ENCODE results near the gene STYK1.

Gene STYK1

GRCh38 chr12:10623131-10623530 is 50.7 kb downstream of the STYK1 start:
- Histone ChIP-seq H3K27ac (no peak overlapping the region), H3K9ac (no peak overlapping the region), H3K79me2 (no peaks in the 10 kb centered on the region), H3K4me3 (ENCODE audit: low read depth, low read length) (no peak overlapping the region), H3K9me3 (ENCODE audit: control insufficient read depth, low read length) (no peaks in the 10 kb centered on the region), H3K27me3 (ENCODE audit: control insufficient read depth, insufficient read depth, low read length) (no peaks in the 10 kb centered on the region), H3K36me3 (ENCODE audit: control insufficient read depth, insufficient read depth, low read length) (no peaks in the 10 kb centered on the region), H3K4me1 (no peaks in the 10 kb centered on the region), H3K4me2 (ENCODE audit: low read length) (no peak overlapping the region), H2AFZ (no peak overlapping the region)
- TF ChIP-seq CTCF (IDR thresholded peaks at IDR 0.05) = no peak

GRCh38 chr12:10621278-10621677 is 52.6 kb downstream of the STYK1 start:
- H3K27ac ChIP-seq = no peak overlapping the region
- no peaks in the 10 kb centered on the region for H3K79me2 ChIP-seq
- no peak overlapping the region for H3K4me2 ChIP-seq (ENCODE audit: low read length)
- no peak overlapping the region for H3K4me3 ChIP-seq (ENCODE audit: low read depth, low read length)
- no peak overlapping the region for H2AFZ ChIP-seq
- no peak overlapping the region for H3K9ac ChIP-seq
- H3K27me3 ChIP-seq (ENCODE audit: control insufficient read depth, insufficient read depth, low read length) = no peaks in the 10 kb centered on the region
- H3K4me1 ChIP-seq = no peaks in the 10 kb centered on the region
- no peaks in the 10 kb centered on the region for H3K36me3 ChIP-seq (ENCODE audit: control insufficient read depth, insufficient read depth, low read length)
- TF ChIP-seq CTCF (IDR thresholded peaks at IDR 0.05) = no peak
- no peaks in the 10 kb centered on the region for H3K9me3 ChIP-seq (ENCODE audit: control insufficient read depth, low read length)

GRCh38 chr12:10620078-10620779 is 53.6 kb downstream of the STYK1 start:
- no peak overlapping the region for H3K27ac ChIP-seq
- H3K9ac ChIP-seq = no peak overlapping the region
- no peak overlapping the region for H2AFZ ChIP-seq
- no peak overlapping the region for H3K4me2 ChIP-seq (ENCODE audit: low read length)
- no peaks in the 10 kb centered on the region for H3K36me3 ChIP-seq (ENCODE audit: control insufficient read depth, insufficient read depth, low read length)
- no peaks in the 10 kb centered on the region for H3K4me1 ChIP-seq
- H3K79me2 ChIP-seq = no peaks in the 10 kb centered on the region
- no peaks in the 10 kb centered on the region for H3K9me3 ChIP-seq (ENCODE audit: control insufficient read depth, low read length)
- no peak overlapping the region for H3K4me3 ChIP-seq (ENCODE audit: low read depth, low read length)
- H3K27me3 ChIP-seq (ENCODE audit: control insufficient read depth, insufficient read depth, low read length) = no peaks in the 10 kb centered on the region
- no peak for TF ChIP-seq CTCF (IDR thresholded peaks at IDR 0.05)

- Histone ChIP-seq H2AFZ (no peak overlapping the region), H3K9me3 (ENCODE audit: control insufficient read depth, low read length) (no peaks in the 10 kb centered on the region), H3K4me1 (no peaks in the 10 kb centered on the region), H3K27ac (no peak overlapping the region), H3K27me3 (ENCODE audit: control insufficient read depth, insufficient read depth, low read length) (no peaks in the 10 kb centered on the region), H3K36me3 (ENCODE audit: control insufficient read depth, insufficient read depth, low read length) (no peaks in the 10 kb centered on the region), H3K4me3 (ENCODE audit: low read depth, low read length) (no peak overlapping the region), H3K79me2 (no peaks in the 10 kb centered on the region), H3K4me2 (ENCODE audit: low read length) (no peak overlapping the region), H3K9ac (no peak overlapping the region)
- TF ChIP-seq CTCF (IDR thresholded peaks at IDR 0.05) = no peak
Observed at GRCh38 chr12:10618338-10618987, 55.4 kb downstream of the STYK1 start.

GRCh38 chr12:10617863-10618262 is 56.0 kb downstream of the STYK1 start:
- H3K9me3 ChIP-seq (ENCODE audit: control insufficient read depth, low read length) = no peaks in the 10 kb centered on the region
- no peaks in the 10 kb centered on the region for H3K79me2 ChIP-seq
- TF ChIP-seq CTCF (IDR thresholded peaks at IDR 0.05) = no peak
- H3K36me3 ChIP-seq (ENCODE audit: control insufficient read depth, insufficient read depth, low read length) = no peaks in the 10 kb centered on the region
- H3K27ac ChIP-seq = no peak overlapping the region
- no peak overlapping the region for H3K9ac ChIP-seq
- H3K4me3 ChIP-seq (ENCODE audit: low read depth, low read length) = no peak overlapping the region
- no peaks in the 10 kb centered on the region for H3K27me3 ChIP-seq (ENCODE audit: control insufficient read depth, insufficient read depth, low read length)
- no peak overlapping the region for H2AFZ ChIP-seq
- no peak overlapping the region for H3K4me2 ChIP-seq (ENCODE audit: low read length)
- H3K4me1 ChIP-seq = no peaks in the 10 kb centered on the region
